Activated CD8-positive, alpha-beta memory T cell treated with anti-CD3 and anti-CD28 coated beads, Interleukin-2, amount 50 U/mL, for 1 hour (primary cell): ENCODE data around the gene ZNF689.
A peak's percentile ranks its signal among the peaks of the same experiment; 100 is the strongest.
"Not testable (repeated sequence)": the region's sequence is repeated elsewhere in the genome, so short reads cannot be mapped to it uniquely, and the experiment has no call there.

Experiments used
- DNase-seq: peaks from one replicate; pipeline ENCODE4 v3.0.0-alpha.2; 2020; ENCODE audit errors: extremely low read depth

ZNF689 gene

GRCh38 chr16:30600215-30600614 is 10.0 kb downstream of the ZNF689 start:
- no peak for DNase-seq

GRCh38 chr16:30592871-30593270 is 17.3 kb downstream of the ZNF689 start:
- DNase-seq: no peak

GRCh38 chr16:30590869-30591268 is 19.3 kb downstream of the ZNF689 start:
- not testable (repeated sequence) for DNase-seq

GRCh38 chr16:30589582-30589981 is 20.6 kb downstream of the ZNF689 start:
- DNase-seq: not testable (repeated sequence)

GRCh38 chr16:30588651-30589050 is 21.5 kb downstream of the ZNF689 start:
- no peak for DNase-seq

GRCh38 chr16:30585400-30586191 is 24.6 kb downstream of the ZNF689 start, which contains the start of gene ZNF785:
TSS of gene ZNF785 (minus strand) at chr16:30585697. CDS start at chr16:30585611, 86 bp downstream.
- DNase-seq: peak; percentile 83

- no peak for DNase-seq
Measured at GRCh38 chr16:30585022-30585399, 25.2 kb downstream of the ZNF689 start.

GRCh38 chr16:30582611-30583340 is 27.4 kb downstream of the ZNF689 start:
- no peak for DNase-seq

GRCh38 chr16:30581457-30581856 is 28.7 kb downstream of the ZNF689 start:
- DNase-seq: no peak

GRCh38 chr16:30574678-30575077 is 35.5 kb downstream of the ZNF689 start:
- no peak for DNase-seq

GRCh38 chr16:30571445-30572322 is 38.5 kb downstream of the ZNF689 start, which contains the start of gene ZNF688:
TSS of gene ZNF688 (minus strand) at chr16:30571714. CDS start at chr16:30571629, 85 bp downstream.
- DNase-seq: peak; percentile 95

- DNase-seq: no peak
Measured at GRCh38 chr16:30570636-30571444, 39.3 kb downstream of the ZNF689 start.

- no peak for DNase-seq
Measured at GRCh38 chr16:30569746-30570635, 40.2 kb downstream of the ZNF689 start.

- DNase-seq: no peak
Measured at GRCh38 chr16:30569281-30569680, 40.9 kb downstream of the ZNF689 start.

GRCh38 chr16:30567991-30568638 is 42.1 kb downstream of the ZNF689 start:
- no peak for DNase-seq

- DNase-seq: no peak
Measured at GRCh38 chr16:30567160-30567990, 42.8 kb downstream of the ZNF689 start.

GRCh38 chr16:30566531-30566930 is 43.7 kb downstream of the ZNF689 start:
- no peak for DNase-seq

GRCh38 chr16:30565984-30566383 is 44.2 kb downstream of the ZNF689 start:
- DNase-seq: no peak

- DNase-seq: no peak
Measured at GRCh38 chr16:30565526-30565925, 44.7 kb downstream of the ZNF689 start.
